SK-N-SH (cell line): Measurements from ENCODE around the gene MRPS6.

Source experiments
- CTCF ChIP-seq: fragments of 200-600 bp; sonication (generic); IDR thresholded peaks from 2 replicates; pipeline ENCODE4 v1.6.1; 2017; ENCODE audit warnings: antibody characterized with exemption, mild to moderate bottlenecking, moderate library complexity
- ELF1 ChIP-seq: IDR thresholded peaks from 2 replicates; pipeline ENCODE4 v1.4.0; 2012
- EP300 ChIP-seq, 2 experiments: IDR thresholded peaks; 2 replicates each; pipeline versions ENCODE4 v1.4.0 to v1.6.1; 2012; ENCODE audit warnings: borderline replicate concordance in 1 of 2, low read depth in 1 of 2, low read length in 1 of 2
- EZH2phosphoT487 ChIP-seq: fragments of 200-600 bp; sonication (generic); IDR thresholded peaks from 2 replicates; pipeline ENCODE4 v1.6.1; 2017; ENCODE audit warnings: low read depth, mixed run types, mild to moderate bottlenecking, antibody characterized with exemption, moderate library complexity, borderline replicate concordance
- FOSL2 ChIP-seq: IDR thresholded peaks from 2 replicates; pipeline ENCODE4 v1.4.0; 2012; ENCODE audit warnings: low read depth, mild to moderate bottlenecking, moderate library complexity, borderline replicate concordance
- FOXM1 ChIP-seq: IDR thresholded peaks from 2 replicates; pipeline ENCODE4 v1.4.0; 2012; ENCODE audit warnings: low read depth, mild to moderate bottlenecking
- MAX ChIP-seq: IDR thresholded peaks from 2 replicates; pipeline ENCODE4 v1.4.0; 2012; ENCODE audit warnings: low read depth
- POLR2AphosphoS5 ChIP-seq: IDR thresholded peaks from 2 replicates; pipeline ENCODE4 v1.6.1; 2012; ENCODE audit warnings: low read depth, low read length
- SIN3A ChIP-seq: IDR thresholded peaks from 2 replicates; pipeline ENCODE4 v1.6.1; 2012; ENCODE audit warnings: low read depth, mild to moderate bottlenecking, low read length, moderate library complexity, borderline replicate concordance
- TAF1 ChIP-seq: IDR thresholded peaks from 2 replicates; pipeline ENCODE4 v1.6.1; 2012; ENCODE audit warnings: low read depth, mild to moderate bottlenecking, low read length, moderate library complexity, borderline replicate concordance
- TCF12 ChIP-seq: IDR thresholded peaks from 2 replicates; pipeline ENCODE4 v1.4.0; 2012

- TF ChIP-seq CTCF, result no peak
- TF ChIP-seq TAF1, result no peak
- no peak for TF ChIP-seq TCF12
- no peak for TF ChIP-seq FOXM1
- no peak for TF ChIP-seq EP300 (IDR thresholded peaks at IDR 0.05; ENCODE audit: borderline replicate concordance in 1 of 2, low read depth in 1 of 2, low read length in 1 of 2)
- no peak for TF ChIP-seq FOSL2
- TF ChIP-seq POLR2AphosphoS5, result no peak
- TF ChIP-seq EZH2phosphoT487, result no peak
- no peak for TF ChIP-seq MAX
- no peak for TF ChIP-seq ELF1
- no peak for TF ChIP-seq SIN3A
Observed at GRCh38 chr21:34184232-34184631, 110.9 kb downstream of the MRPS6 start.
